Panc1 (cell line): Measurements from ENCODE around the gene ANK3.

ENCODE experiments used
- SIN3A ChIP-seq: IDR thresholded peaks from 2 replicates; pipeline ENCODE4 v1.6.1; 2012; ENCODE audit warnings: low read depth, mild to moderate bottlenecking, low read length, moderate library complexity, borderline replicate concordance; ENCODE audit not compliant: insufficient read depth
- TF ChIP-seq, protein P1 (sequence below): fragments of 450-650 bp; IDR thresholded peaks from 2 replicates; pipeline ENCODE4 v1.5.1; 2017; ENCODE audit warnings: mild to moderate bottlenecking

DNA sequence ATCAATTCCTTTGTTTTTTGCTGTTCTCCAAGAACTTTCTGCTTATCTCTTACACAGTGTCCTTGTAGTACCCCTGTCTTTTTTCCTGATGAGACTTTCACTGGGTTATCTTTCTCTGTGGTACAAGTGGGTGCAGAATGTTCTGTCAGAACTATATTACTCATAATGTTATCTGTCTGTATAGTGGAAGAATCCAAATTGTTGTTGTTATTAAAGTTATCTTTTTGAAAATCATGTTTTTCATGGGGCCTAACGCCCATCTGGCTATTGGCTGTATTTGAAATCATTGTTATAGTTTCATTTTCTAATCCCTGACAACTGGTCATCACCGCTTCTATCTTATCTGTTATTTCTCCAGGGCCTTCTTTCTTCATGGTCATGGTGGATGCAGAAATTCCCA lies 320.4 kb downstream of the ANK3 start:
- TF ChIP-seq, protein P1, sequence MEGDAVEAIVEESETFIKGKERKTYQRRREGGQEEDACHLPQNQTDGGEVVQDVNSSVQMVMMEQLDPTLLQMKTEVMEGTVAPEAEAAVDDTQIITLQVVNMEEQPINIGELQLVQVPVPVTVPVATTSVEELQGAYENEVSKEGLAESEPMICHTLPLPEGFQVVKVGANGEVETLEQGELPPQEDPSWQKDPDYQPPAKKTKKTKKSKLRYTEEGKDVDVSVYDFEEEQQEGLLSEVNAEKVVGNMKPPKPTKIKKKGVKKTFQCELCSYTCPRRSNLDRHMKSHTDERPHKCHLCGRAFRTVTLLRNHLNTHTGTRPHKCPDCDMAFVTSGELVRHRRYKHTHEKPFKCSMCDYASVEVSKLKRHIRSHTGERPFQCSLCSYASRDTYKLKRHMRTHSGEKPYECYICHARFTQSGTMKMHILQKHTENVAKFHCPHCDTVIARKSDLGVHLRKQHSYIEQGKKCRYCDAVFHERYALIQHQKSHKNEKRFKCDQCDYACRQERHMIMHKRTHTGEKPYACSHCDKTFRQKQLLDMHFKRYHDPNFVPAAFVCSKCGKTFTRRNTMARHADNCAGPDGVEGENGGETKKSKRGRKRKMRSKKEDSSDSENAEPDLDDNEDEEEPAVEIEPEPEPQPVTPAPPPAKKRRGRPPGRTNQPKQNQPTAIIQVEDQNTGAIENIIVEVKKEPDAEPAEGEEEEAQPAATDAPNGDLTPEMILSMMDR = no peak
- no peak for TF ChIP-seq SIN3A
